Regular cardiac myocyte (primary cell): ENCODE results near the gene SLC13A4. TPM values are rescaled to one million over a fixed set of nuclear protein-coding genes. Genes with fewer than 3 reads are reported as not detected.

Source experiments
- total RNA-seq: library from RNA; depleted of rRNA; stranded (reverse); fragments of >200 nt; gene quantifications from 2 replicates; pipeline ENCODE4 v1.2.3, GENCODE V29; 2014

The SLC13A4 gene
- under 0.01 TPM in 1 of 2 replicates, not detected in the other for total RNA-seq

GRCh38 chr7:135728136-135728669 lies at the start of gene SLC13A4:
Gene SLC13A4, minus strand, starts transcription at chr7:135728186. Its CDS starts 690 bp downstream, at chr7:135727496.

GRCh38 chr7:135748770-135749169 lies 20.8 kb upstream of the SLC13A4 start, which contains the start of gene FAM180A:
Gene FAM180A, minus strand, starts transcription at chr7:135748813. Its CDS starts 233 bp downstream, at chr7:135748580.

GRCh38 chr7:135662373-135663114 lies 65.4 kb downstream of the SLC13A4 start, which contains the start of gene STMP1:
Gene STMP1, plus strand, starts transcription at chr7:135662514.

Other genes starting within 250 kb of the SLC13A4 start
- 5.6 and 7.3 TPM in 2 replicates for gene CNOT4, start 218.1 kb downstream of the SLC13A4 start, total RNA-seq
- 41.7 and 65.0 TPM in 2 replicates for gene NUP205, start 170.3 kb downstream of the SLC13A4 start, total RNA-seq
- gene STMP1, start 65.7 kb downstream of the SLC13A4 start, total RNA-seq, result 15.7 and 18.6 TPM in 2 replicates
- 3.1 and 21.5 TPM in 2 replicates for gene FAM180A, start 20.6 kb upstream of the SLC13A4 start, total RNA-seq
- 145 and 198 TPM in 2 replicates for gene MTPN, start 249.2 kb upstream of the SLC13A4 start, total RNA-seq